AG10803 (cell line): ENCODE measurements around the gene ITPR1.
"Not testable (repeated sequence)": the region's sequence is repeated elsewhere in the genome, so short reads cannot be mapped to it uniquely, and the experiment has no call there.

Source experiments
- DNase-seq: peaks from one replicate; pipeline ENCODE4 v3.0.0; 2010; ENCODE audit warnings: low read depth
- H3K4me3 ChIP-seq: 2 replicates; pipeline ENCODE4 v1.5.1; 2011; ENCODE audit warnings: mild to moderate bottlenecking, low read length, control low read depth
- TF ChIP-seq, protein P1 (sequence below): conservative IDR thresholded peaks from 2 replicates; pipeline ENCODE4 v1.5.1; 2011; ENCODE audit warnings: mild to moderate bottlenecking, low read length, control low read depth, inconsistent platforms

The ITPR1 gene

GRCh38 chr3:4589475-4590097 lies 96.4 kb downstream of the ITPR1 start:
- TF ChIP-seq, protein P1, sequence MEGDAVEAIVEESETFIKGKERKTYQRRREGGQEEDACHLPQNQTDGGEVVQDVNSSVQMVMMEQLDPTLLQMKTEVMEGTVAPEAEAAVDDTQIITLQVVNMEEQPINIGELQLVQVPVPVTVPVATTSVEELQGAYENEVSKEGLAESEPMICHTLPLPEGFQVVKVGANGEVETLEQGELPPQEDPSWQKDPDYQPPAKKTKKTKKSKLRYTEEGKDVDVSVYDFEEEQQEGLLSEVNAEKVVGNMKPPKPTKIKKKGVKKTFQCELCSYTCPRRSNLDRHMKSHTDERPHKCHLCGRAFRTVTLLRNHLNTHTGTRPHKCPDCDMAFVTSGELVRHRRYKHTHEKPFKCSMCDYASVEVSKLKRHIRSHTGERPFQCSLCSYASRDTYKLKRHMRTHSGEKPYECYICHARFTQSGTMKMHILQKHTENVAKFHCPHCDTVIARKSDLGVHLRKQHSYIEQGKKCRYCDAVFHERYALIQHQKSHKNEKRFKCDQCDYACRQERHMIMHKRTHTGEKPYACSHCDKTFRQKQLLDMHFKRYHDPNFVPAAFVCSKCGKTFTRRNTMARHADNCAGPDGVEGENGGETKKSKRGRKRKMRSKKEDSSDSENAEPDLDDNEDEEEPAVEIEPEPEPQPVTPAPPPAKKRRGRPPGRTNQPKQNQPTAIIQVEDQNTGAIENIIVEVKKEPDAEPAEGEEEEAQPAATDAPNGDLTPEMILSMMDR, result no peak
- no peak overlapping the region for H3K4me3 ChIP-seq
- no peak for DNase-seq

GRCh38 chr3:4590849-4591248 lies 97.7 kb downstream of the ITPR1 start:
- not testable (repeated sequence) for H3K4me3 ChIP-seq, DNase-seq

DNA sequence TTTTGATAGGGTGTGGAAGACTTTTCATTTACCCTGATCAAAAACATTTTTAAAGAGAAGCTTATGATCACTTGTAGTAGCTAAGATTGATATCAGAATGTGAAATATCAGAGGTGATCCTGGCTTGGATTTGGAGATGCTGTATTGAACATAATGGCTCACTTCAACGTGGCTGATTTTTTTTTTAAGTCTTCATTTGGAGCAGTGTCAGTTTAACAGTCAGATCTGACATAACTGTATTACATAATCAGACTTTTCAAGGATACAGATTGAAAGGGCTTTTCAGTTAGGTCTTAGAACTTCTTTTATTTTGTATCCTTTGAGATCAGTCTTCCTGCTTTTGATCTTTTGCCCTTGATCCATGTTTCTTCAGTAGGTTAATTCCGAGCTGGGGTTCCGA lies 98.5 kb downstream of the ITPR1 start:
- no peak overlapping the region for H3K4me3 ChIP-seq
- TF ChIP-seq, protein P1, result no peak
- DNase-seq, result no peak

DNA sequence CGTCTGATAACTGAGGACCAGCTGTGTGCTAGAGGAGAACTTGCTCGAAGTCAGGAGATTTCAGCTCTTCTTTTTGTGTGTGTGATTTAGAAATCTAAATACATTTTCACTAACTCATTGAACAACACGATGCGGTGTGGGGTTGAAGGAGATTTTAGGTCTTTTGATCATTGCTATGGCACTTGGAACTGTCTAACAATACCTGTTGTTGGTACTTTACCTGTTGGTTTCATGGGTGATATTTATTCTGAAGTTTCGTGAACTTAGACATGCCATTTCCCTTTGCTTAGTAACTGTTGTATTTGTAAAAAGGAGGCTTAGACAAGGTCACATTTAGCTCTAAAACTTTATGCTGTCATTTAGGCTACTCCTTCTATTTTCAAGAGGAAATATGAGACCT lies 99.9 kb downstream of the ITPR1 start:
- TF ChIP-seq, protein P1, result no peak
- DNase-seq, result no peak
- no peak overlapping the region for H3K4me3 ChIP-seq

DNA sequence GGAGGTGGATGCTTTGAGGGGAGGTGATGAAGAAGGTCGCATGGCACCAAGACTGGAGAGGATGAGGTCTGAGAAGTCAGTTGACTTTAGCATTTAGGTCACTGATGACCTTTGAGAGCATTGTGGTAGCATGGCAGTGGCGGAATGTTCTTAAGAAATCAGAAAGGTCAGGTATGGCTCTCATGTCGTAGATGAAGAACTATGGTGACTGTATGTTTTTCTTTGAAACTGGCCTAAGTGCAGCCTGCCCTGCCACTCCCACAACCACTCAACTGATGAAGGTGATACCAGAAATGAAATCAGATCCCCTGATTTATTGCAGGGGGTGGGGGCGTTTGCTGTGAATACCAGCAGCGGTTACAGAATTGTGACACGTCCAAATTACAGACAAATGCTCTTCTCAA lies 102.6 kb downstream of the ITPR1 start:
- TF ChIP-seq, protein P1, result no peak
- no peak for DNase-seq
- H3K4me3 ChIP-seq, result no peak overlapping the region

- H3K4me3 ChIP-seq, result no peak overlapping the region
- TF ChIP-seq, protein P1, result no peak
- no peak for DNase-seq
Observed at GRCh38 chr3:4596612-4597011, 103.5 kb downstream of the ITPR1 start.

DNA sequence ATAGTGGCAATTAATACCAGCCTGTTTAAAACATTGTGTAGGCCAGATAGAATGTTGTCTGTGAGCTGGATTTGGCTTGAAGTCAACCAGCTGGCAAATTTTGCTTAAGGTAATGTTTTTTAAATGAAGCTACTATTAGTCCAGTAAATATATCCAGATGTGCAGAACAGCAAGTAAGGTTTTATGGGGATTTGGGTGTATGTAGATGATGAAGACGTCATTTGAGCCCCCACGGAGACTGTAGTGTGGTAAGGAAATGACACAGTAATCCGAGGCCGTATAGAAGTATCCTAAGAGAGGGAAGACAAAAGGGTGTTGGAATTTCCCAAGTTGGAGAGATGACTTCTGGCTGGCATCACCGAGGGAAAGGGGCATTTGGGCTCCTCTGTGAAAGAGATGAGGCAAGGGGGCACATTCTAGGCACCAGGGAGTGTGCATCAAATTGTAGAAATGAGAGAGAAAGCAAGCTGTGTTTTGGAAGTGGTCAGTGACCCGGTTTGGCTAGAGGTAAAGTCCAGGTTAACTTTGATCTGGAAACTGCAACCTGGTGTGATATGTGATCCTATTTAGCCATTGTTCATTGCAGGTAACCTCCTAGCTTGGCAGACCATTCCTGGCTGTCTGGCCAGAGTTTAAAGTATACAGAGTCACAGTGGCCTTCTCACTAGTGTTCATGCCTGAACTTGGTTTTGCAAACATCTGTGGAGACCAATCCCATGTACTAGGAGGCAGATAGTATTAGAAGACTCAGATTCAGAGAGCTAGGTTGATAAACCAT lies 104.2 kb downstream of the ITPR1 start:
- TF ChIP-seq, protein P1, result no peak
- no peak for DNase-seq
- no peak overlapping the region for H3K4me3 ChIP-seq

GRCh38 chr3:4598232-4598631 lies 105.1 kb downstream of the ITPR1 start:
- not testable (repeated sequence) for DNase-seq, H3K4me3 ChIP-seq
